IPS-NIHi7 (cell line): ENCODE results near the gene PDZD8.
"Not testable (repeated sequence)": the region's sequence is repeated elsewhere in the genome, so short reads cannot be mapped to it uniquely, and the experiment has no call there.

Experiments used
- DNase-seq: peaks from one replicate; pipeline ENCODE4 v3.0.0; 2012; ENCODE audit warnings: mixed read lengths; ENCODE audit errors: extremely low spot score

PDZD8 gene

DNA sequence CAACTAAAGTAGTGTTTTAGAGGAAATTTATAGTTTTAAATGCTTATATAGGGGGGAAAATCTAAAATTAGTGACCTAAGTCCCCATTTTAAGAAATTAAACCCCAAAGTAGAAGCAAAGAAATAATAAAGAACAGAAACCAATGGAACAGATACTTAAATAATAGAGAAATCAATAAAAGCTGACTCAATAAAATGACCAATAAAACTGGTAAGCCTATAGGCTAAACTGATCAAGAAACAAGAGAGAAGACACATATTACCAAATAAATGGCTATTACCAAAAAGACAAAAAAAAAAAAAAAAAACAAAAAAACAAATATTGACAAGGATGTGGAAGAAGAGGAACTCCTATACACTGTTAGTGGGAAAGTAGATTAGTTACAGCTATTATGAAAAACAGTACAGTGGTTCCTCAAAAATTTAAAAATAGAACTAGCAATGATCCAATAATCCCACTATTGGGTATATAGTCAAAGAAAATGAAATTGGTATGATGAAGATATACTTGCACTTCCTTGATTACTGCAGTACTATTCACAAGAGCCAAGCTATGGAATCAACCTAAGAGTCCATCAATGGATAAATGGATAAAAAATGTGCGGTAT, 81.1 kb downstream of the PDZD8 start:
- DNase-seq = no peak

DNA sequence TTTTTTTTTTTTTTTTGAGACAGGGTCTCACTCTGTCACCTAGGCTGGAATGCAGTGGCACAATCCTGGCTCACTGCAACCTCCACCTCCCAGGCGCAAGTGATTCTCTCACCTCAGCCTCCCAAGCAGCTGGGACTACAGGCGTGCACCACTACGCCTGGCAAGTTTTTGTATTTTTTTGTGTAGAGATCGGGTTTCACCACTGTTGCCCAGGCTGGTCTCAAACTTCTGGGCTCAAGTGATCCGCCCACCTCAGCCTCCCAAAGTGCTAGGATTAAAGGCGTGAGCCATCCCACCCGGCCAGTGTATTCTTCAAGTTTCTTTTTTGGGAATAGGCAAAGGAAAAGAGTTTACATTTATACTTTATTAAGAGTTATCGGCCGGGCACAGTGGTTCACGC, 84.4 kb downstream of the PDZD8 start:
- DNase-seq = not testable (repeated sequence)

DNA sequence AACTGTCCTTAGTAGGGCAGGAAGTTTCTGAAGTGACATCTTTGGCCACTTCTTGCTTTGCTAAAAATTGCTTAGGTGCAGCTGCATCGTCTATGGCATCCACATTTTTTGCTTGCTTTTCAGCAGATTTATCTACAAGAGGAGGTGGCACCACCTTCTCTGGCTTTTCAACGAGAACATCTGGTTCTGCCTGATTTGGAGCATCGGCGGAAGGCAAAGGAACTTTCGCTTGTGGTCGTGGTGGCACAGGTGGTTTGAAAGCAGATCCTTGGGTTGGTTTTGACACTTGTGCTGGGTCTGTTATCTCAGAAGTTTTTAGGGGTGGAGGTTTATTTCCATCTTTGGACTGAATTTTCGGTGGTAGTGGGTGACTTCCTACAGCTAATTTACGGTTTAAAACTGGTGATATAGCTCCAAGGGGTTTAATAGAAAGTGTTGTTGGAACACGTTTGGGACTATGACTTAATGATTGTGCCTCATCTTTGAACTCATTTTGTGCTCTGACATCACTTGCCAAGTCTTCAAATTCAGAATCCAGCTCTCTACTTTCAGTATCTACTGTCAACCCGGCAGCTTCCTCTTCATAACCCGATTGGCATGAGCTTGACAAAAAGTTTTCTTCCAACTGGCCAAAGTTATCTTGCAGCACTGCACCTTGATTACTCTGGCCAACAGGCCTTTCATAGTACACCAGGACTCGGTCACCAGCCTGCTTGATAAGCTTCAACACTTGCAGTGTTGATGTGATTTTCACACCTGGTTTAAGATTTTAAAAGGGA, 90.3 kb downstream of the PDZD8 start:
- DNase-seq = no peak

DNA sequence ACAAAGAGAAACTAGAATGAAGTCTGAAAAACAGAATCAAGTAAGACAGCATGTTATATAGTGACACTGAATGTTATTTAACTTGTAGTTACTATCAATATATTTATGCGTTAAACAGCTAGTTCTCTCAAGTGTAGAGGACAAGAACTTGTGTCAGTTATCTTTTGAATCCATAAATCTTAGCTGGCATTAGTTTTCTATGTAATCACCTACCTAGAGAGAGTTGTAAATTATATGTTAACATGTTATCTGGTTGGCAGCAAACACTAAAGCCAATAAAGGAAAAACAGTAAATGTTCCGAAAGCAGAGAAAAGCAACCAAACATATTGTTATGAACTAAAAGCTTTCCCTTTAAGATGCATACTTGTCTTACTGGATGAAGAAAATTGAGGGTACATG, 97.6 kb downstream of the PDZD8 start:
- DNase-seq = no peak

DNA sequence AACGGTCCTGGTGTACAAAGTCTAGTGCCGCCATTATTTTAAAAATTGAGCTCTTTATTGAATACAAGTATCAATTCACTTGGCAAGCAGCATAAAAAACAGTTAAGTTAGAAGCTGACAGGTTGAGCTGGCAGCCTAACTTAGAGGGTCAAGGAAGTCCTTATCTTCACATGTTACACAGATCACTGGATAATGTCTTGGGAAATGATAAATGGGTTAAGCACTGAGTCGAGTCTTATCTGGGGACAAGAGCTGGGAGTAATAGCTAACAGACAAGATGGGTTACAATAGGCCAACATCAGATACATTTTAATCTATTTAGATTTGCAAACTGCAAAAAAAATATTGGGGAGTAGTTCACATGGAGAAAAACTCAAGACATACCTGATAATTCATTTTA, 100.1 kb downstream of the PDZD8 start:
- DNase-seq = no peak

DNA sequence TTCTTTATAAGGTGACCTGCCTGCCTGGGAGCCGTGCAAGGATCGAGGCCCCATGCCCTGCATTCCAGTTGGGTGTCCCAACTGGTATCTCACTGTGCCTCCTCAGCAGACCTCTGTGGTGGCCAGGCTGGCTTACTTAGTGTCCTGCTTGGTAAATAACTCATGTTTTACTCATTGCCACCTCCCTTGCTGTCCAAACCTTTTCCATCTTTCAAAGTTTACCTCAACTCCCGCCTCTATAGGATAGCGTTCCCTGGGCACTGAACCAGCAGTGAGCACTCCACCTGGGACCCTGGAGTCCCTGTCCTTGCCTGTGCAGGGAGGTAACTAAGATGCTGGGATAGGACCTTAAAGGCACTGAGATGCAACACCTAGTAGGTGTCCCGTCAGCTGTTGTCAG, 100.7 kb downstream of the PDZD8 start:
- no peak for DNase-seq

DNA sequence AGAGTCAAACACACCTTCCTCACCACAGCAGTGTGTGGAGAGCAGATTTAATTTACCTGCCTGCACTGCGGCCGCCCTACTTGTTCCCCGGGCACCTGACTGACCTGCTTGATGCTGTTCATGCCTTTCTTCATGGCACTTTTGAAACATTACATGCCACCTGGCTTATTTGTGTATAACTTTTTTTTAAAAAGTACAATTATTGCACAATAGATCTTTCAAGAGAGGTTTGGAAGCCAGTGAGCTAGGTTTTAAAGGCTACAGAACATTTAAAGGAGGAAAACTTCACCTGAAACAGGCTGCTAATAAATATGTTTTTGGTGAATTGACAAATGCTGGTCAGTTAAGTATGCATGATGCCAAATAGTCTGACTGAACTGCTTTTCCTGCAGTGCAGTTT, 101.3 kb downstream of the PDZD8 start:
- no peak for DNase-seq

DNA sequence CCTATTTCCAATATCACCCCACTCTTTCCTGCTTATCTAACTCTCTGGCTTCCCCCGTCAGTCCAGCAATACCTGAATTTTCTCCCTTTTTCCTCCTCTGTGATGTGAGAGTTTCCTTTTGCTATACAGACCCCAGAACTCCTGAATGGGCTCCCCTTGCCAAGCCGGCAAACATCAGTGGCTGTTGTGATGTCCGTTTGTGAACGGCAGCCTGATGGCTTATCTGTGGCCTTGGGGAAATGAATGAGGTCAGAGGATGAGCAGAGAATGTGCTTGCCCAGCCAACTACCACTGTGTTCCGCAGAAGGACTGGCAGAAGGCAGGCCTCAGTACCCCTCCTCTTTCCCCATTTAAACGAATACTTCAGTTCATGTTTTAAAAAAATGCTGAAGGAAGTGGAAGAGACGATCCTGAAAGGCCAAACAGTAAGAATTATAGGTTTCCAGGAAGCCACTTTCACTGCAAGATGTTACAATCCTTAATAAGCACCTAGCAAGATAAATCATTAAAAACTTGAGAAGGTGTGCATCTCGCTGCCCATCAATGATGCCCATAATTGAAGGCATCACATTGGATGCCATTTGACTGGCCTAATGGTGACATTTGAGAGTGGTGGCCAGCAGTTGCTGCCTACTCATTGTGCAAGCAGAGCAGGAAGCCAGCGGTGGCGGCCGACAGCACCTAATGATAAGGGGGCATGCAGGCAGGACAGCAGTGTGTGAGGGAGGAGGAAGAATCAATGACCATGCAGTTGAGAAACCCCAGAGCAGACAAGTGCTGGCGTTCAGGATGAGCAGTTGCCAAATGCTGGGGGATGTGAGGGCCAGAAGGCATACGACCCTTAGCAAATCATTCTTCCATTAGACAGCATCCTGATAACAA, 102.8 kb downstream of the PDZD8 start:
- DNase-seq = no peak

DNA sequence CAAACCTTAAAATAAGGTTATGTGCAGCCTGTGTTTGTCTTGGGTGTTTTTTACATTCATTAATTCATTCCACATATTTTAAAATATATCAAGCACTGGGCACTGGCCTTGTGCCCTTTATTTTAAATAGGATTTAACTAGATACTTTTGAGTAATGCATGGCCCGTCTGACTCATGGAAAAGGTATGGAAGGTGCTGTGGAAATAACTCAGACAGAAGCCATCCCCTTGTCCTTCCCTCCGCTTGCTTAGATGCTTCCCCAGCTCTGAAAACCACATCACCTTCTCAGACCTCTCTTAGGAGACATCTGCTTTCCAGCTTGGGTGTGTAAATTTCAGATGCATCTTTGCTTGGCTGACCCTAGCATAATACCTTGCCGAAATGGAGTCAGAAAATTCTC, 103.8 kb downstream of the PDZD8 start:
- DNase-seq = no peak

DNA sequence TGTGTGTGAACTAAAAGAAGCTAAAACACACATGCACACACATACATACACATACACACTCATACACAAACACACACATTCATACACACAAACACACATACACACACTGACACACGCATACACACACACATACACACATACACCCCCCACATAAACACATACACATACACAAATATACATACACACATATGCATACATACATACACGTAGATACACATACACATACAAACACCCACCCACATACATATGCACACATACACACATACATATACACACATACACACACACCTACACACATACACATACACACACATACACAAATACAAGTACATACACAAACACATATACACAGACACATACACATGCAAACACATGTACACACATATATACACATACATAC, 106.3 kb downstream of the PDZD8 start:
- no peak for DNase-seq

DNA sequence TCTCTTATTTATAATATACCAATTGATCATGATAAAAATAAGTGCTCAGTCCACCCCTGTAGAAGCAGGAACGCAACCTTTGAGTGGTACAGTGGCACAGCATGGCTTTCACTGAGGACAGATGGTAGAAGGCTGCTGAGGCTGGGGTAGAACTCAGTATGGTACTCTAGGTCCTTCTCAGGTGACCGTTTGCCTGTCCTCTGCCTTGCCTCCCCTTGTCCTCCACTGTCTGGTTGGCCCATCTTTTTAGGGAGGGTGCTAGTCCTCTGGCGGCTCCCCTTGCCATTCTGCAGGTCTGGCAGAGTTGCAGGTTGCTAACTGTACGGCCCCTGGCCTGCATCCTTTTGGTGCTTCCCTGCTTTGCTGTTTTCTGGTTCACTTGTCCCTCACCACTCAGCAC, 107.0 kb downstream of the PDZD8 start:
- DNase-seq = no peak

DNA sequence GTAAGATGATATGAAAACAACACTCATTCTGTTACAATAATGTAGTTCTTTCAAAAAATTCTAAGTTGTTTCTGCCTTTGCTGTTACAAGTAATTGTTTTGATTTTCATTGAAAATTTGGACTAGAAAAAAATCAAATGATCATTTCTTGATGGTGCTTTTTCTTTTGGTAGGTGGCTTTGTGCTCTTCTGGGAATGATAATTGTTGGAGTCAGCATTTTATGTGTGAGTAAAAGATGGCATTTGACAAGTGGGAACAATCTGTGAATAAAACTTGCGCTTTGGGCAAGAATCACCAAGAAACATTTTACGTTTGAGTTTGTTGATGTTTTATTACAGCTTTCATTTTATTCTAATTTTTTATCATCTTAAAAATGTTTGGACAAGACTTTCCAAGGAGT, 108.4 kb downstream of the PDZD8 start:
- no peak for DNase-seq

DNA sequence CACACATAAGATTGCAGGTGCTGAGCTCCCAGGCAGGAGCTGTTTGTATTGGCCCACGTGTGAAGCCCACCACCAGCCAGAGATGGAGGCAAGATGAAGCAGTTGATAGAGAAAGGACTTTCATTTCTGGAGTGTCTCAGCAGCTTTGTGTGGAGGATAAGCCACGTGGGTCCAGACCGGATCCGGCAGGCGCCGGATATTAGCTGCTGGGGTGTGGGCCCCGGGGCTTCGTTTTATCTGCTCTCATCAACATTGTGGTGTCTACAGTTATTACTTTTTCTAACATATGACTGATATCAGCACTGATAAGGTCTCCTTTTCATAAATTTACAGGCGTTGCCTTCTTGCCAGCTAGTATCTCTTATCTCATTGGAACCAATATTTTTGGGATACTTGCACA, 108.8 kb downstream of the PDZD8 start:
- DNase-seq = no peak

DNA sequence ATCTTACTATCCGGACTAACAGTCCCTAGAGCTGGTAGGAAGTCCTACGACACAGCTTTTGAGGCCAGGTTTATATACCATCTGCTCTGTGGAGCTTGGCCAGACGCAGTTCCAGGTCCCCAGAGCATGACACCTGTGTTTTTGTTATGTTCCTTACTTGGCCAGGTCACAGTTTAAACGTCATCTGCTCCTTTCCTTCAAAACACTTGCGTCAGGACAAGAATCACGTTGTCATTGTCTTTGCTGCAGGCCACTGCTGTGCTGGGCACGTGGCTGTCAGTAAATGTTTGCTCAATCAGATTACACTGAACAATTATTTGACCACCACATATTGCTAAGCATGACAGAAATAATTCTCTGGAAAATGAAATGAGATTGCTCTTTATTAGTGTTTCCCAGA, 110.5 kb downstream of the PDZD8 start:
- DNase-seq = no peak

DNA sequence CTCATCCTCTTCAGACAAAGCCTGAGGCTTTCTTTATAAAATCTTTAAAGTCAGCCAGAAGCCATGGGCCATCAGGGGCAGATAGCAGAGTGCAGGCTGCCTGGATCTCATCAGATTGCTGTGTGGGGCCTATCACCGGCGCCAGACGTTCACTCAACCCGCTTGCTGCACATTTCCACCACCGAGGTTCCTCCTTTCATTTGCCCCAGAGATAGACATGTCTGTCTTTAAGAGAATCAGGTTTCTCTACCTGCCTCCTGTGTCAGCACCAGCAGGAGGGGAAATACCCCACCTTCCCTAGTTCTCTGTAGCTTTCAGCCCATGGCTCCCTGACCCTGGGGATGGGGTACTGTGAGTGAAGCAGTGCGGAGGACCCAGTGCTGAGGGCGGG, 112.3 kb downstream of the PDZD8 start:
- no peak for DNase-seq

DNA sequence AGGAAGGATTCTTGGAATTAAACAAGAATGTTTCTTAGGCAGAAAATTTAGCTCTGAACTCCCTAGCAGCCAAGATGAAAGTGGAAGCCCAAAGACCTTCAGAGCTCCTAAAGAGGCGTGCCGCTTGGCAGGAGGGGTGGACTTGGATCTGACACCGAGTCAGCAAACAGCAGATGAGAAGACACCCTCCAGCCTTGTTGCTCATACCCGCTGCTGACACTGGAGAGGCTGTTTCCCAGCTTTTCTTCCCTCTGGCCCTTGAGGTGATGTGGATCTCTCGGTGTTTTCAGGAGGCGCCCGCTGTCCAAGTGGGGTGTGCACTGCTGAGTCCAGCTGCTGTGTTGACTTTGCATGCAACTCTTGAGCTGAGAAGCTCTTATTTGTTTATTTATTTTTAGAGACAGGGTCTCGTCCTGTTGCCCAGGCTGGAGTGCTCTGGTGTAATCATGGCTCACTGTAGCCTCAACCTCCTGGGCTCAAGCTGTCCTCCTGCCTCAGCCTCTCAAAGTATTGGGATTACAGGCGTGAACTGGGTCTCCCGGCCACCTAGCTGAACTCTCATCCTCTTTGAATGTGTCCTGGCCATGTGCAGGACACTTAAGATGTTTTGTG, 112.8 kb downstream of the PDZD8 start:
- no peak for DNase-seq

DNA sequence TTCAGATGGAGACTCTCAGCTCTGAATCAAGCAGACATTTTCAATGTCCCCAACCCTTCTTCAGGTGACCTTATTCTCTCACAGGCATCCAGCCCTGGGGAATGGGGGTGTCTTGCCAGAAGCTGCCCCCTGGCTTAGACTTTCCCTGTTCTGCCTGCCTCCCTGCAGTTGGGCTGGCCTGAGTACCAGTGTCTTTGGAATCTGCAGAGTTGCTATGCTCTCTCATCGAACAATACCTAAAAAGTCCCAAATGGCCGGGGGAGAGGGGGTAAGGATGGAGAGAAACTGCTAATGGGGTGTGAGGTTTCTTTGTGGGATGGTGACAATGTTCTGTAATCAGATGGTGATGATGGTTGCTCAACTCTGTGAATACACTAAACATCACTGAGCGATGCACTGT, 113.7 kb downstream of the PDZD8 start:
- DNase-seq = no peak

DNA sequence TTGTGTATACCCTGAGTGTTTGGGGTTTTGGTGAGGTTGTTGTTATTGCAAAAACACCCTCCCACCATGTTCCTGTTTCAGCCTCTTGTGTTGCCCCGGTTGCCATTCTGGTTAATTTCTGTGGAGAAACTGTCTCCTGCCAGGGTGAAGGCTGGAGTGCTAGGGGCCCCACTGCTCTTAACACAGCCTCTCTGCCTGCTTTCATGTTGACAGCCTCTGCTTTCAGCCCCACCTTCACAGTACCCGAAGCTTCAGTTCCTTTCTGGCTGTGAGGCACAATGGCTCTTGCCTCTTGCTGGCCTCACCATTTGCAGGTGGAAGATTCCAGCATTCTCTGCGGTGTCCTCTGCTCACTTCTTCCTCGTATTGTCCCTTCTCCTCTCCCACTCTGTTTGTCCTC, 115.2 kb downstream of the PDZD8 start:
- peak; percentile 35 for DNase-seq

DNA sequence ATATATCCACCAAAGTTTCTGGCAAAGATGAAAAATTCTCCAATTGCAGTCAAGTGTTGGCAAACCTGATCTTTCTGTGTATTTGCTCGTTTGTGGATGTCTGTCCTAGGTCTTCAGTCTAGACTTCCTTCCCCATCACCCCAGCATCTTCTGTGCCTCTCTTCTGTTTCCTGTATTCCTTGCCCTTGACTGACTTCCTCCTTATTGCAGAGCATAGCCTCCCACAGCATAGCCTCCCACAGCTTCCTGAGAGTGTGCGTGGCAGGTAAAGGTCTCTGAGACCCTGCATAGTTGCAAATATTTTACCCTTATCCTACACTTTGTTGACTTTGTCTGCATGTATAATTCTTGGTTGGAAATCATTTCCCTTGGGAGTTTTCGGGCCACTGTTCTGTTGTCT, 116.0 kb downstream of the PDZD8 start:
- DNase-seq = no peak

DNA sequence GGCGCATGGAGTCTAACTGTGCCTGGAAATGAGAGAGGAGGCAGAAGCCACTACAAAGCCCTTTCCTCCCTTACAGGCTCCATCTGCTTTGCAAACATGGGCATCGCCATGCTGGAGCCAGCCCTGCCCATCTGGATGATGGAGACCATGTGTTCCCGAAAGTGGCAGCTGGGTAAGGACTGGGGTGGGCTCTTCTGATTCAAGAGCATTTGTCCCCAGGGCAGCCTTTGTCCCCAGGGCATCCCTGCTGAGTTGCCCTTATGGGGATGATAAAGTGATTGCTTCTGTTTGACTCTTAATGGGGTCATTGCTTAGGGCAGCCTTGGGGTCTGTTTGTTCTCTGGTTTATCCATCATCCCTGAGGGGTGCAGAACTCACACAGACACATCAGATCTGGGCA, 117.5 kb downstream of the PDZD8 start:
- no peak for DNase-seq

DNA sequence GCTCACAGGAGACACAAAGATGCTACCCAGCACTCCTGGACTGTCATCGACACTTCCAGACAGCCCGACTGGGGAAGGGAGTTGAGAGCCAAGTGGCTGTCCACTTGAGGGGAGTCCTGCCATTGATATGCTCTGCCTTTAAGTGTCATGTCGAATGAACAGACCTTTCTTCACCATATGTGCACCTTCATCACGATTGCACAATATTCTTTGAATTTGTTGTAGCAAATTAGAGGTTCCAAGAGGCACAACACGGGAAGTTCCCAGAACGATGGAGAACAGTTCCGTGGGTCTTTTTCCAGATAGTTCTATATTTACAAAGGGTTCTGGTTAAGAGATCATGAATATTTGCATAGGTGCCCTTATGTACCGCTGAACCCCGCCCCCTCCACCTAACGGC, 118.3 kb downstream of the PDZD8 start:
- DNase-seq = no peak

DNA sequence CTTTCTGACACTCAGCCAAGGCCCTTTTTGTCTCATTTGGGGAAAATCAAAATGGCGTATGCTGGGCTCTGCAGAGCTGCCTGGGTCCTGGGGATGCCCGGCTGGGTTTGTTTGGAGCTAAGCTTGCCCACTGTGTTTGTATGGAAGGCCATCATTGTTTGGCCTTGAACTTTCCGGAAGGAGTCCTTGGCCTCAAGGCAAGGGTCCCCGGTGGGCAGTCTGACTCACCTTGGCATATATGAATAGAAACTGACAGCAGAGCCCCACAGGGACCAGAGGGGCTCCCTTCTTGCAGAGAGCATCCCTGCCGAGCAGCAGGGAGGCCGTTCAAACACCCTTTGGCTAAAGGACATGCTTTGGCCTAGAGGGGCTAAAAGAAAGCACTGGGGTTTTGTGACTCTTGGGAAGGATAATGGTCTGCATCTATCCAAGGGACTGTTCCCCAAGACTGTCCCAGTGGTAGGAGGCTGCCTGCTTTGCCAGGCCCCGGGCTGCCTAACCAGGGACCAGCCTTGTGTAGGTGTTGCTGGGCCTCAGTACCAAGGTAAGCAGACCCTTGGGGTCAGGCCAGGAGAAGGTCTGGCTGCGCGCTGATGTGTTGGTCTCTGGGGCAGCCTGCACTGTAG, 119.3 kb downstream of the PDZD8 start:
- DNase-seq = no peak
